GM23338 (cell line): ENCODE data around the gene NECTIN2. TPM values are rescaled to one million over a fixed set of nuclear protein-coding genes. Genes with fewer than 3 reads are reported as not detected.
A peak's percentile ranks its signal among the peaks of the same experiment; 100 is the strongest.

ENCODE experiments used
- ATAC-seq: fragments of 200-7000 bp; cut with Tn5 transposase; 3 replicates; pipeline ENCODE4 v1.9.1; 2020
- DNase-seq: peaks from one replicate; pipeline ENCODE4 v3.0.0-alpha.2; 2015; ENCODE audit warnings: low spot score
- H2AFZ ChIP-seq: fragments of 200-600 bp; sonication (generic); 2 replicates; pipeline ENCODE4 v1.8.0; 2016; ENCODE audit warnings: antibody characterized with exemption, mild to moderate bottlenecking, moderate library complexity
- H3F3A ChIP-seq: fragments of 200-600 bp; sonication (generic); replicated peaks from 2 replicates; pipeline ENCODE4 v1.8.0; 2017; ENCODE audit warnings: antibody characterized with exemption, mixed run types, low read depth
- H3K27ac ChIP-seq: fragments of 200-600 bp; sonication (generic); 2 replicates; pipeline ENCODE4 v1.6.1; 2016; ENCODE audit warnings: low read depth
- H3K27me3 ChIP-seq: fragments of 200-600 bp; sonication (generic); 2 replicates; pipeline ENCODE4 v1.8.0; 2016; ENCODE audit warnings: mild to moderate bottlenecking, mixed run types, moderate library complexity; ENCODE audit not compliant: insufficient read depth
- H3K36me3 ChIP-seq: fragments of 200-600 bp; sonication (generic); 2 replicates; pipeline ENCODE4 v1.8.0; 2016; ENCODE audit warnings: mild to moderate bottlenecking; ENCODE audit not compliant: insufficient read depth
- H3K4me1 ChIP-seq: fragments of 200-600 bp; sonication (generic); 2 replicates; pipeline ENCODE4 v1.8.0; 2016; ENCODE audit warnings: mild to moderate bottlenecking, moderate library complexity; ENCODE audit not compliant: insufficient read depth
- H3K4me2 ChIP-seq: fragments of 200-600 bp; sonication (generic); 2 replicates; pipeline ENCODE4 v1.7.1; 2017; ENCODE audit warnings: mixed run types
- H3K4me3 ChIP-seq: fragments of 200-600 bp; sonication (generic); 2 replicates; pipeline ENCODE4 v1.6.1; 2016; ENCODE audit warnings: mixed run types
- H3K79me2 ChIP-seq: fragments of 200-600 bp; sonication (generic); replicated peaks from 2 replicates; pipeline ENCODE4 v1.8.0; 2017; ENCODE audit warnings: mild to moderate bottlenecking; ENCODE audit not compliant: insufficient read depth
- H3K9me2 ChIP-seq: fragments of 200-600 bp; sonication (generic); 2 replicates; pipeline ENCODE4 v1.8.0; 2017; ENCODE audit not compliant: insufficient read depth
- H4K20me1 ChIP-seq: fragments of 200-600 bp; sonication (generic); replicated peaks from 2 replicates; pipeline ENCODE4 v1.8.0; 2017; ENCODE audit warnings: mild to moderate bottlenecking; ENCODE audit not compliant: insufficient read depth
- H3K27ac Mint-ChIP-seq: 2 replicates; pipeline ENCODE4 v1.8.0; 2020; ENCODE audit warnings: inconsistent platforms, mild to moderate bottlenecking, moderate library complexity, mixed read lengths
- H3K27me3 Mint-ChIP-seq: 3 replicates; pipeline ENCODE4 v1.8.0; 2022; ENCODE audit warnings: low read depth, mild to moderate bottlenecking, moderate library complexity, mixed read lengths, inconsistent platforms; ENCODE audit not compliant: insufficient read depth, poor library complexity
- H3K36me3 Mint-ChIP-seq: 3 replicates; pipeline ENCODE4 v1.8.0; 2021; ENCODE audit warnings: low read depth, mild to moderate bottlenecking, inconsistent platforms, moderate library complexity, mixed read lengths
- H3K4me1 Mint-ChIP-seq: 3 replicates; pipeline ENCODE4 v1.8.0; 2020; ENCODE audit warnings: mild to moderate bottlenecking, inconsistent platforms, mixed read lengths
- H3K4me3 Mint-ChIP-seq: 3 replicates; pipeline ENCODE4 v1.8.0; 2021; ENCODE audit warnings: moderate library complexity, mild to moderate bottlenecking, inconsistent platforms, mixed read lengths
- H3K9me3 Mint-ChIP-seq: 3 replicates; pipeline ENCODE4 v1.8.0; 2020; ENCODE audit warnings: moderate library complexity, mild to moderate bottlenecking, inconsistent platforms, mixed read lengths
- CREB1 ChIP-seq: fragments of 250-450 bp; sonication (Bioruptor Pico); IDR thresholded peaks from 2 replicates; pipeline ENCODE4 v1.5.0; 2020; ENCODE audit warnings: low read depth, mild to moderate bottlenecking, moderate library complexity
- EZH2 ChIP-seq: fragments of 200-600 bp; sonication (generic); IDR thresholded peaks from one replicate; pipeline ENCODE4 v1.8.0; 2017; ENCODE audit warnings: antibody characterized with exemption, mild to moderate bottlenecking, low read depth; ENCODE audit not compliant: unreplicated experiment
- EZH2phosphoT487 ChIP-seq: fragments of 200-600 bp; sonication (generic); IDR thresholded peaks from one replicate; pipeline ENCODE4 v1.8.1; 2018; ENCODE audit warnings: antibody characterized with exemption; ENCODE audit not compliant: unreplicated experiment
- JUNB ChIP-seq: IDR thresholded peaks from one replicate; pipeline ENCODE4 v1.6.1; 2016; ENCODE audit warnings: antibody characterized with exemption; ENCODE audit not compliant: unreplicated experiment
- NANOG ChIP-seq: IDR thresholded peaks from 2 replicates; pipeline ENCODE4 v1.6.1; 2016; ENCODE audit warnings: antibody characterized with exemption, borderline replicate concordance
- POLR2AphosphoS5 ChIP-seq: IDR thresholded peaks from 2 replicates; pipeline ENCODE4 v1.6.1; 2016; ENCODE audit warnings: antibody characterized with exemption, low read depth
- STAT1 ChIP-seq: IDR thresholded peaks from one replicate; pipeline ENCODE4 v1.6.1; 2016; ENCODE audit warnings: antibody characterized with exemption; ENCODE audit not compliant: unreplicated experiment
- ZNF114 ChIP-seq: fragments of 250-450 bp; sonication (Bioruptor Pico); IDR thresholded peaks from 2 replicates; pipeline ENCODE4 v1.5.0; 2020; ENCODE audit warnings: mild to moderate bottlenecking, moderate library complexity
- ZNF331 ChIP-seq: fragments of 250-450 bp; sonication (Bioruptor Pico); IDR thresholded peaks from 2 replicates; pipeline ENCODE4 v1.5.0; 2020; ENCODE audit warnings: low read depth, mild to moderate bottlenecking, moderate library complexity
- polyA plus RNA-seq: library from polyadenylated mRNA; unstranded; fragments of >200 nt; fragmentation: Nextera tagmentation; extraction: Ambion mirVana; gene quantifications from 2 replicates; pipeline ENCODE4 v1.2.1, GENCODE V29; 2016
- total RNA-seq: library from RNA; depleted of rRNA; stranded (reverse); fragments of >200 nt; shearing (Covaris generic); gene quantifications from 2 replicates; pipeline ENCODE4 v1.2.3, GENCODE V29; 2014
- TF ChIP-seq, protein P1 (sequence below): IDR thresholded peaks from 2 replicates; pipeline ENCODE4 v1.6.1; 2016; ENCODE audit warnings: antibody characterized with exemption
- TF ChIP-seq, protein P2 (sequence below): fragments of 250-450 bp; sonication (Bioruptor Pico); IDR thresholded peaks from 2 replicates; pipeline ENCODE4 v1.5.0; 2020; ENCODE audit warnings: mild to moderate bottlenecking, moderate library complexity
- TF ChIP-seq, protein P3 (sequence below), 2 experiments: fragments of 200-600 bp in 1 of 2; sonication (generic) in 1 of 2; conservative IDR thresholded peaks; 2 replicates each; pipeline versions ENCODE4 v1.5.1 to v1.6.1; 2016 to 2017; ENCODE audit warnings: antibody characterized with exemption in 2 of 2, low read depth in 2 of 2, mild to moderate bottlenecking in 2 of 2, moderate library complexity in 1 of 2

The NECTIN2 gene
- total and polyA plus RNA-seq, 2 experiments from 2014 or later, result 109 to 230 TPM

DNA sequence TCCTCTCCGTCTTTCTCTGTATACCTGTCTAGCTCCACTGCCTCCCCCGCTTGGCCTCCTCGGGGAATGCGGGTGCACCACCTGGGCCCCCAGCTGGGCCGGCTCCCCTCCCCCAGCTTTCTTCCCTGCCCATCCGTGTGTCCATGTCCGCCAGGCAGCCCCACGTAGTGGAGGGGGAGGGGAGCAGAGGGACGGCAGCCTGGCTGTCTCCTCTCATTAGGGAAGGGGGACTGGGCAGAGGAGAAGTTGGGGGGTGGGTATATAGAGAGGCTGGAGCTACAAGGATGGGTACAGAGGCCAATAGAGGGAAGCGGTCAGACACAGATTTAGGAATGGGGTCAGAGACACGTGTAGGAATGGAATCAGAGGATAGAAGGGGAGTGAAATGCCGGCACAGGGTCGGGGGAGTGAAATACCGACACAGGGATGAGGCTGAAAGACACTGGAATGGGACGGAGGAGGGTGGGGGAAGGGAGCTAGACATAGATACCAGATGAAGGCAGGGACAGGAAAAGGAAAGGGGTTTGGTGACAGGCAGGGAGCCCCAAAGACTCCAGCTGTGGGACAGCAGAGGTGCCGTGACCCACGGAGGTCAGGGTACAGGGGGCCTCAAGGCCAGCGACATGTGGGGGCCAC is 2.8 kb downstream of the NECTIN2 start:
- H3K4me1 Mint-ChIP-seq, result peaks cover 30% of the 10 kb centered on the region
- Histone ChIP-seq H3F3A (peaks cover 29% of the 10 kb centered on the region), H2AFZ (no peak overlapping the region), H3K27ac (peak overlapping the region; percentile 100; the same call in 1 of the 2 replicates), H3K4me1 (peaks cover 25% of the 10 kb centered on the region), H3K27me3 (no peaks in the 10 kb centered on the region), H3K4me3 (peak overlapping the region; percentile 99), H3K9me2 (no peaks in the 10 kb centered on the region), H3K36me3 (no peaks in the 10 kb centered on the region), H4K20me1 (peaks cover 38% of the 10 kb centered on the region), H3K79me2 (peaks cover 77% of the 10 kb centered on the region), H3K4me2 (peak overlapping the region; percentile 100)
- no peak for TF ChIP-seq EZH2
- 0 out of 2 replicates have a peak, but pooled peaks have one; percentile 29 for TF ChIP-seq CREB1 (CRISPR knock-in tag)
- peaks cover 29% of the 10 kb centered on the region for H3K36me3 Mint-ChIP-seq
- H3K4me3 Mint-ChIP-seq, result peak overlapping the region; percentile 96
- ATAC-seq (no peak; the same call in 1 of the 3 replicates), DNase-seq (no peak)
- H3K9me3 Mint-ChIP-seq, result peaks cover 3% of the 10 kb centered on the region; the same call in 2 of the 3 replicates
- H3K27ac Mint-ChIP-seq, result peak overlapping the region; percentile 92
- H3K27me3 Mint-ChIP-seq, result peaks cover 41% of the 10 kb centered on the region

DNA sequence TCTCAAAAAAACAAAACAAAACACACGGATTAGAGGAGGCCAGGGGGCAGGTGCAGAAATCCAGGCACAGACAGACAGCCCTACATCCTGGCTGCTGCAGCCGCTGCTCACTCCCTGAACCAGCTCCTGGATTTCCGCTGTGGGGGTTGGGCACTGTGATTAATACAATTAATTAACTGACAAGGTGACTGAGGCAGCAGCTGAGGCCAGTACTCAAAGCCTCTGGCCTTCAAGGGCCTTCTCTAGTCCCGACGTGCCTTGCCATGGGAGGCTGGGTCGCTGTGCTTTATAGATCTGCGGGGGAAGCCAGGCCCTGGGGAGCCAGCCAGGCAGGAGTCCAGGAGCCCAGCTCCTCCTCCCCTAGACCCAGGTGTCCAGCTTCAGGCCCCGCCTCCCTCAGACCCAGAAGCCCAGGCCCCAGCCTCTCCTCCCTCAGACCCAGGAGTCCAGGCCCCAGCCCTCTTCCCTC is 4.6 kb downstream of the NECTIN2 start:
- H3K27ac Mint-ChIP-seq, result no peak overlapping the region
- TF ChIP-seq POLR2AphosphoS5 (no peak), STAT1 (no peak), EZH2phosphoT487 (no peak), EZH2 (no peak), ZNF331 (CRISPR knock-in tag) (no peak), ZNF114 (CRISPR knock-in tag) (no peak), CREB1 (CRISPR knock-in tag) (no peak), NANOG (no peak), JUNB (no peak)
- TF ChIP-seq, protein P1, sequence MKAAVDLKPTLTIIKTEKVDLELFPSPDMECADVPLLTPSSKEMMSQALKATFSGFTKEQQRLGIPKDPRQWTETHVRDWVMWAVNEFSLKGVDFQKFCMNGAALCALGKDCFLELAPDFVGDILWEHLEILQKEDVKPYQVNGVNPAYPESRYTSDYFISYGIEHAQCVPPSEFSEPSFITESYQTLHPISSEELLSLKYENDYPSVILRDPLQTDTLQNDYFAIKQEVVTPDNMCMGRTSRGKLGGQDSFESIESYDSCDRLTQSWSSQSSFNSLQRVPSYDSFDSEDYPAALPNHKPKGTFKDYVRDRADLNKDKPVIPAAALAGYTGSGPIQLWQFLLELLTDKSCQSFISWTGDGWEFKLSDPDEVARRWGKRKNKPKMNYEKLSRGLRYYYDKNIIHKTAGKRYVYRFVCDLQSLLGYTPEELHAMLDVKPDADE, result no peak
- TF ChIP-seq, protein P2, sequence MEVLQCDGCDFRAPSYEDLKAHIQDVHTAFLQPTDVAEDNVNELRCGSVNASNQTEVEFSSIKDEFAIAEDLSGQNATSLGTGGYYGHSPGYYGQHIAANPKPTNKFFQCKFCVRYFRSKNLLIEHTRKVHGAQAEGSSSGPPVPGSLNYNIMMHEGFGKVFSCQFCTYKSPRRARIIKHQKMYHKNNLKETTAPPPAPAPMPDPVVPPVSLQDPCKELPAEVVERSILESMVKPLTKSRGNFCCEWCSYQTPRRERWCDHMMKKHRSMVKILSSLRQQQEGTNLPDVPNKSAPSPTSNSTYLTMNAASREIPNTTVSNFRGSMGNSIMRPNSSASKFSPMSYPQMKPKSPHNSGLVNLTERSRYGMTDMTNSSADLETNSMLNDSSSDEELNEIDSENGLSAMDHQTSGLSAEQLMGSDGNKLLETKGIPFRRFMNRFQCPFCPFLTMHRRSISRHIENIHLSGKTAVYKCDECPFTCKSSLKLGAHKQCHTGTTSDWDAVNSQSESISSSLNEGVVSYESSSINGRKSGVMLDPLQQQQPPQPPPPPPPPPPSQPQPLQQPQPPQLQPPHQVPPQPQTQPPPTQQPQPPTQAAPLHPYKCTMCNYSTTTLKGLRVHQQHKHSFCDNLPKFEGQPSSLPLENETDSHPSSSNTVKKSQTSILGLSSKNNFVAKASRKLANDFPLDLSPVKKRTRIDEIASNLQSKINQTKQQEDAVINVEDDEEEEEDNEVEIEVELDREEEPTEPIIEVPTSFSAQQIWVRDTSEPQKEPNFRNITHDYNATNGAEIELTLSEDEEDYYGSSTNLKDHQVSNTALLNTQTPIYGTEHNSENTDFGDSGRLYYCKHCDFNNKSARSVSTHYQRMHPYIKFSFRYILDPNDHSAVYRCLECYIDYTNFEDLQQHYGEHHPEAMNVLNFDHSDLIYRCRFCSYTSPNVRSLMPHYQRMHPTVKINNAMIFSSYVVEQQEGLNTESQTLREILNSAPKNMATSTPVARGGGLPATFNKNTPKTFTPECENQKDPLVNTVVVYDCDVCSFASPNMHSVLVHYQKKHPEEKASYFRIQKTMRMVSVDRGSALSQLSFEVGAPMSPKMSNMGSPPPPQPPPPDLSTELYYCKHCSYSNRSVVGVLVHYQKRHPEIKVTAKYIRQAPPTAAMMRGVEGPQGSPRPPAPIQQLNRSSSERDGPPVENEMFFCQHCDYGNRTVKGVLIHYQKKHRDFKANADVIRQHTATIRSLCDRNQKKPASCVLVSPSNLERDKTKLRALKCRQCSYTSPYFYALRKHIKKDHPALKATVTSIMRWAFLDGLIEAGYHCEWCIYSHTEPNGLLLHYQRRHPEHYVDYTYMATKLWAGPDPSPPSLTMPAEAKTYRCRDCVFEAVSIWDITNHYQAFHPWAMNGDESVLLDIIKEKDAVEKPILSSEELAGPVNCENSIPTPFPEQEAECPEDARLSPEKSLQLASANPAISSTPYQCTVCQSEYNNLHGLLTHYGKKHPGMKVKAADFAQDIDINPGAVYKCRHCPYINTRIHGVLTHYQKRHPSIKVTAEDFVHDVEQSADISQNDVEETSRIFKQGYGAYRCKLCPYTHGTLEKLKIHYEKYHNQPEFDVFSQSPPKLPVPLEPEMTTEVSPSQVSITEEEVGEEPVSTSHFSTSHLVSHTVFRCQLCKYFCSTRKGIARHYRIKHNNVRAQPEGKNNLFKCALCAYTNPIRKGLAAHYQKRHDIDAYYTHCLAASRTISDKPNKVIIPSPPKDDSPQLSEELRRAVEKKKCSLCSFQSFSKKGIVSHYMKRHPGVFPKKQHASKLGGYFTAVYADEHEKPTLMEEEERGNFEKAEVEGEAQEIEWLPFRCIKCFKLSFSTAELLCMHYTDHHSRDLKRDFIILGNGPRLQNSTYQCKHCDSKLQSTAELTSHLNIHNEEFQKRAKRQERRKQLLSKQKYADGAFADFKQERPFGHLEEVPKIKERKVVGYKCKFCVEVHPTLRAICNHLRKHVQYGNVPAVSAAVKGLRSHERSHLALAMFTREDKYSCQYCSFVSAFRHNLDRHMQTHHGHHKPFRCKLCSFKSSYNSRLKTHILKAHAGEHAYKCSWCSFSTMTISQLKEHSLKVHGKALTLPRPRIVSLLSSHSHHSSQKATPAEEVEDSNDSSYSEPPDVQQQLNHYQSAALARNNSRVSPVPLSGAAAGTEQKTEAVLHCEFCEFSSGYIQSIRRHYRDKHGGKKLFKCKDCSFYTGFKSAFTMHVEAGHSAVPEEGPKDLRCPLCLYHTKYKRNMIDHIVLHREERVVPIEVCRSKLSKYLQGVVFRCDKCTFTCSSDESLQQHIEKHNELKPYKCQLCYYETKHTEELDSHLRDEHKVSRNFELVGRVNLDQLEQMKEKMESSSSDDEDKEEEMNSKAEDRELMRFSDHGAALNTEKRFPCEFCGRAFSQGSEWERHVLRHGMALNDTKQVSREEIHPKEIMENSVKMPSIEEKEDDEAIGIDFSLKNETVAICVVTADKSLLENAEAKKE (CRISPR knock-in tag), result no peak
- TF ChIP-seq, protein P3, sequence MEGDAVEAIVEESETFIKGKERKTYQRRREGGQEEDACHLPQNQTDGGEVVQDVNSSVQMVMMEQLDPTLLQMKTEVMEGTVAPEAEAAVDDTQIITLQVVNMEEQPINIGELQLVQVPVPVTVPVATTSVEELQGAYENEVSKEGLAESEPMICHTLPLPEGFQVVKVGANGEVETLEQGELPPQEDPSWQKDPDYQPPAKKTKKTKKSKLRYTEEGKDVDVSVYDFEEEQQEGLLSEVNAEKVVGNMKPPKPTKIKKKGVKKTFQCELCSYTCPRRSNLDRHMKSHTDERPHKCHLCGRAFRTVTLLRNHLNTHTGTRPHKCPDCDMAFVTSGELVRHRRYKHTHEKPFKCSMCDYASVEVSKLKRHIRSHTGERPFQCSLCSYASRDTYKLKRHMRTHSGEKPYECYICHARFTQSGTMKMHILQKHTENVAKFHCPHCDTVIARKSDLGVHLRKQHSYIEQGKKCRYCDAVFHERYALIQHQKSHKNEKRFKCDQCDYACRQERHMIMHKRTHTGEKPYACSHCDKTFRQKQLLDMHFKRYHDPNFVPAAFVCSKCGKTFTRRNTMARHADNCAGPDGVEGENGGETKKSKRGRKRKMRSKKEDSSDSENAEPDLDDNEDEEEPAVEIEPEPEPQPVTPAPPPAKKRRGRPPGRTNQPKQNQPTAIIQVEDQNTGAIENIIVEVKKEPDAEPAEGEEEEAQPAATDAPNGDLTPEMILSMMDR (conservative IDR thresholded peaks at IDR 0.05; ENCODE audit: low read depth in 2 of 2), result no peak

More for the DNA sequence above, 4.6 kb downstream of the NECTIN2 start:
- Histone ChIP-seq H3K9me2 (no peaks in the 10 kb centered on the region), H3K4me1 (peaks cover 22% of the 10 kb centered on the region), H3K27ac (no peak overlapping the region), H2AFZ (no peak overlapping the region), H3K4me2 (0 out of 2 replicates have a peak overlapping the region, but pooled peaks have one; percentile 100), H4K20me1 (peaks cover 53% of the 10 kb centered on the region), H3K79me2 (peaks cover 94% of the 10 kb centered on the region), H3K27me3 (no peaks in the 10 kb centered on the region), H3K4me3 (no peak overlapping the region), H3F3A (peaks cover 27% of the 10 kb centered on the region; the same call in 1 of the 2 replicates), H3K36me3 (no peaks in the 10 kb centered on the region)
- ATAC-seq (no peak), DNase-seq (no peak)
- no peaks in the 10 kb centered on the region; the same call in 1 of the 3 replicates for H3K9me3 Mint-ChIP-seq
- H3K4me3 Mint-ChIP-seq, result peak overlapping the region; percentile 96; the same call in 1 of the 3 replicates
- peaks cover 36% of the 10 kb centered on the region for H3K27me3 Mint-ChIP-seq
- peaks cover 30% of the 10 kb centered on the region for H3K36me3 Mint-ChIP-seq
- H3K4me1 Mint-ChIP-seq, result peaks cover 26% of the 10 kb centered on the region
